BJ (cell line): ENCODE data around the gene CCDC146. TPM values are rescaled to one million over a fixed set of nuclear protein-coding genes. Genes with fewer than 3 reads are reported as not detected.

Source experiments
- CTCF ChIA-PET: fragments of 350-600 bp; formaldehyde crosslinking; extraction: SDS; loops from one replicate; lab custom pipeline; 2021; ENCODE audit warnings: antibody characterized with exemption, inconsistent platforms; lab: Yijun Ruan, JAX
- POLR2A ChIA-PET: fragments of 300-600 bp; sonication (Branson Sonifier 250); formaldehyde crosslinking; extraction: SDS; loops from one replicate; lab custom pipeline; 2021; ENCODE audit warnings: antibody characterized with exemption; lab: Charles Lee
- DNase-seq: peaks from one replicate; pipeline ENCODE4 v3.0.0-alpha.2; 2011; ENCODE audit warnings: low read depth
- H3K27me3 ChIP-seq: 2 replicates; pipeline ENCODE4 v1.6.0; 2011; ENCODE audit warnings: low read length; ENCODE audit not compliant: control insufficient read depth, insufficient read depth
- H3K36me3 ChIP-seq: 2 replicates; pipeline ENCODE4 v1.5.1; 2011; ENCODE audit warnings: low read length; ENCODE audit not compliant: control insufficient read depth, insufficient read depth
- H3K4me3 ChIP-seq: 2 replicates; pipeline ENCODE4 v1.5.1; 2011; ENCODE audit warnings: low read depth, mild to moderate bottlenecking, control low read depth, low read length
- polyA plus RNA-seq: library from polyadenylated mRNA; depleted of rRNA; stranded (reverse); fragments of >200 nt; gene quantifications from 2 replicates; pipeline ENCODE4 v1.2.3, GENCODE V29; 2011; rRNA removed
- TF ChIP-seq, protein P1 (sequence below): IDR thresholded peaks from 2 replicates; pipeline ENCODE4 v1.5.1; 2011; ENCODE audit warnings: low read depth, mild to moderate bottlenecking, control low read depth, inconsistent platforms, low read length, moderate library complexity; ENCODE audit not compliant: insufficient read depth

The CCDC146 gene
- polyA plus RNA-seq, 1 experiment = 1.3 TPM

DNA sequence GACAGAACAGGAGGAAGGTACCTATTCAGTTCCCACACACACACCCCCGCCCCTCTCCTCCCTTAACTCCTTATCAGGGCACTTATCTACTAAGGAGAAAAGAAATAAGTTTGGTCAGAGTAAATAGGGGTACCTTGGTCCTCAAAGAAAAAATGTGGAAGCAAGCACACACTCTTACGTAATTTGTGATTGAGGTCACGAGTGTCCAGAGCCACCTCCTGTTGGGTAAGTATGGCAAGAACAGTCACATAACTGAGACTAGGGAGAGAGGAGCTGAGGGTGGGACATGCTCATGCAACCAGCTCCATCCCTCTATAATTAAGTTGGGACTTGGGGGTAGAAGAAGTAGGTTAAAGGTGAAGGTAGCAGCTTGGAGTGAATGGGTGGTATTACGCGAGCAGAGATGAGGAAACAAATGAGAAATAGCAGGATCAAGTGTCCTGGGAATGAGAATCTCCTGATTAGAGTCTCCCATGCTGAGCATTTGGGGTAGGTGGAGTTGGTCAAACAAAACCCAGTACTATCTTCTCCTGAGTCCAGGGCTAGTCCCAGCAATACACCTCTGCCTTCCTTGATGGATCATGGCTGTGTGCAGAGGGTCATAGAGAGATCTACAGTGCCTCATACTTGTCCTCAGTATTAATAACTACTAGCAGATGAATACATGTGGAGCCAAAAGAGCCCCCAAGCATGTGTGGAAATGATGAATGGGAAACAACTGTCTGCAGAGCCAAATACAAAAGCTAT is 216.6 kb downstream of the CCDC146 start:
- Histone ChIP-seq H3K27me3 (no peaks in the 10 kb centered on the region), H3K36me3 (no peaks in the 10 kb centered on the region), H3K4me3 (no peak overlapping the region)
- TF ChIP-seq, protein P1, sequence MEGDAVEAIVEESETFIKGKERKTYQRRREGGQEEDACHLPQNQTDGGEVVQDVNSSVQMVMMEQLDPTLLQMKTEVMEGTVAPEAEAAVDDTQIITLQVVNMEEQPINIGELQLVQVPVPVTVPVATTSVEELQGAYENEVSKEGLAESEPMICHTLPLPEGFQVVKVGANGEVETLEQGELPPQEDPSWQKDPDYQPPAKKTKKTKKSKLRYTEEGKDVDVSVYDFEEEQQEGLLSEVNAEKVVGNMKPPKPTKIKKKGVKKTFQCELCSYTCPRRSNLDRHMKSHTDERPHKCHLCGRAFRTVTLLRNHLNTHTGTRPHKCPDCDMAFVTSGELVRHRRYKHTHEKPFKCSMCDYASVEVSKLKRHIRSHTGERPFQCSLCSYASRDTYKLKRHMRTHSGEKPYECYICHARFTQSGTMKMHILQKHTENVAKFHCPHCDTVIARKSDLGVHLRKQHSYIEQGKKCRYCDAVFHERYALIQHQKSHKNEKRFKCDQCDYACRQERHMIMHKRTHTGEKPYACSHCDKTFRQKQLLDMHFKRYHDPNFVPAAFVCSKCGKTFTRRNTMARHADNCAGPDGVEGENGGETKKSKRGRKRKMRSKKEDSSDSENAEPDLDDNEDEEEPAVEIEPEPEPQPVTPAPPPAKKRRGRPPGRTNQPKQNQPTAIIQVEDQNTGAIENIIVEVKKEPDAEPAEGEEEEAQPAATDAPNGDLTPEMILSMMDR = no peak
- ChIA-PET POLR2A (no interaction called here), CTCF (interaction anchor here (1.0 to 1.1 kb wide), 2 partner anchors 73 to 92 kb away, joined by 3 read pairs; no protein-coding TSS in a partner anchor)
- DNase-seq = no peak

DNA sequence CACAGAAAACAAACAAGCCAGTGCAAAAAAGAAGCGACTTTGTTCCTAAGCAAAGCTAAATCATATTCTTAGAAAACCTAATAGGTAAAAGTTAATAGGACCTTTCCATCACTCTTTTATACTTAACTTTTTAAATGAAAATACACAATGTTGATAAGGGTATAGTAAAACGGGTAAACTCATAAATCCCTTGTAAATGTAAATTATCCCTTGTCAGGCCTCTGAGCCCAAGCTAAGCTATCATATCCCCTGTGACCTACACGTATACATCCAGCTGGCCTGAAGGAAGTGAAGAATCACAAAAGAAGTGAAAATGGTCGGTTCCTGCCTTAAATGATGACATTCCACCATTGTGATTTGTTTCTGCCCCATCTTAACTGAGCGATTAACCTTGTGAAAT is 217.3 kb downstream of the CCDC146 start:
- Histone ChIP-seq H3K4me3 (no peak overlapping the region), H3K36me3 (no peaks in the 10 kb centered on the region), H3K27me3 (no peaks in the 10 kb centered on the region)
- DNase-seq = no peak
- POLR2A ChIA-PET = no interaction called here
- CTCF ChIA-PET = interaction anchor here (1.0 to 1.1 kb wide), 2 partner anchors 72 to 93 kb away, joined by 3 read pairs; no protein-coding TSS in a partner anchor
- TF ChIP-seq, protein P1 = no peak

Other genes starting within 250 kb of the CCDC146 start
- not detected in 2 replicates for gene SPDYE17, start 90.3 kb upstream of the CCDC146 start, polyA plus RNA-seq
- 0.23 and 0.29 TPM in 2 replicates for gene SPDYE18, start 60.1 kb upstream of the CCDC146 start, polyA plus RNA-seq
- gene FGL2, start 77.2 kb downstream of the CCDC146 start, polyA plus RNA-seq = 0.01 TPM in 1 of 2 replicates, not detected in the other